Hepatocyte (in vitro differentiated cells): ENCODE measurements around the gene LRRC45. TPM values are rescaled to one million over a fixed set of nuclear protein-coding genes. Genes with fewer than 3 reads are reported as not detected.

Source experiments
- DNase-seq: peaks from one replicate; pipeline ENCODE4 v3.0.0-alpha.2; 2016; ENCODE audit warnings: low spot score
- H2AFZ ChIP-seq: fragments of 200-600 bp; sonication (generic); 2 replicates; pipeline ENCODE4 v1.6.0; 2016; ENCODE audit warnings: antibody characterized with exemption, mild to moderate bottlenecking
- H3K27ac ChIP-seq: fragments of 200-600 bp; sonication (generic); 2 replicates; pipeline ENCODE4 v1.5.1; 2016; ENCODE audit warnings: mild to moderate bottlenecking
- H3K27me3 ChIP-seq: fragments of 200-600 bp; sonication (generic); 2 replicates; pipeline ENCODE4 v1.6.1; 2016
- H3K36me3 ChIP-seq: fragments of 200-600 bp; sonication (generic); replicated peaks from 2 replicates; pipeline ENCODE4 v1.5.1; 2016; ENCODE audit warnings: low read depth; ENCODE audit not compliant: insufficient read depth
- H3K4me1 ChIP-seq: fragments of 200-600 bp; sonication (generic); 2 replicates; pipeline ENCODE4 v1.5.1; 2016; ENCODE audit warnings: mild to moderate bottlenecking, moderate library complexity; ENCODE audit not compliant: insufficient read depth
- H3K4me2 ChIP-seq: fragments of 200-600 bp; sonication (generic); 2 replicates; pipeline ENCODE4 v1.6.0; 2016
- H3K4me3 ChIP-seq: fragments of 200-600 bp; sonication (generic); 2 replicates; pipeline ENCODE4 v1.5.1; 2016; ENCODE audit warnings: mild to moderate bottlenecking
- H3K79me2 ChIP-seq: fragments of 200-600 bp; sonication (generic); 2 replicates; pipeline ENCODE4 v1.6.0; 2017; ENCODE audit warnings: mild to moderate bottlenecking
- H3K9me2 ChIP-seq: fragments of 200-600 bp; sonication (generic); replicated peaks from 2 replicates; pipeline ENCODE4 v1.6.0; 2017; ENCODE audit warnings: mild to moderate bottlenecking; ENCODE audit not compliant: insufficient read depth
- H3K9me3 ChIP-seq: fragments of 200-600 bp; sonication (generic); 2 replicates; pipeline ENCODE4 v1.5.1; 2016; ENCODE audit warnings: low read depth, mild to moderate bottlenecking
- H4K20me1 ChIP-seq: fragments of 200-600 bp; sonication (generic); 2 replicates; pipeline ENCODE4 v1.6.0; 2016; ENCODE audit warnings: mild to moderate bottlenecking; ENCODE audit not compliant: insufficient read depth, poor library complexity, severe bottlenecking
- EZH2 ChIP-seq: fragments of 200-600 bp; sonication (generic); IDR thresholded peaks from 2 replicates; pipeline ENCODE4 v1.6.1; 2016; ENCODE audit warnings: antibody characterized with exemption, mild to moderate bottlenecking, borderline replicate concordance
- EZH2phosphoT487 ChIP-seq: fragments of 200-600 bp; sonication (generic); IDR thresholded peaks from one replicate; pipeline ENCODE4 v1.6.1; 2018; ENCODE audit warnings: antibody characterized with exemption, mild to moderate bottlenecking, low read depth, moderate library complexity; ENCODE audit not compliant: unreplicated experiment, severe bottlenecking
- WGBS: methylation state at CpG from one replicate; pipeline ENCODE4 v1.1.6; 2016; ENCODE audit warnings: low lambda C conversion rate; ENCODE audit errors: missing lambda C conversion rate; 5-methylcytosine and 5-hydroxymethylcytosine counted together
- polyA plus RNA-seq: library from polyadenylated mRNA; unstranded; fragments of >200 nt; fragmentation: Nextera tagmentation; extraction: Ambion mirVana; gene quantifications from 2 replicates; pipeline ENCODE4 v1.2.1, GENCODE V29; 2016
- total RNA-seq: library from RNA; depleted of rRNA; stranded (reverse); fragments of >200 nt; gene quantifications from 2 replicates; pipeline ENCODE4 v1.2.3, GENCODE V29; 2014
- TF ChIP-seq, protein P1 (sequence below): fragments of 200-600 bp; sonication (generic); IDR thresholded peaks from 2 replicates; pipeline ENCODE4 v1.5.1; 2016; ENCODE audit warnings: antibody characterized with exemption, mild to moderate bottlenecking; ENCODE audit not compliant: poor library complexity

LRRC45 gene
- total and polyA plus RNA-seq, 2 experiments from 2014 or later, result 12.8 to 14.7 TPM

DNA sequence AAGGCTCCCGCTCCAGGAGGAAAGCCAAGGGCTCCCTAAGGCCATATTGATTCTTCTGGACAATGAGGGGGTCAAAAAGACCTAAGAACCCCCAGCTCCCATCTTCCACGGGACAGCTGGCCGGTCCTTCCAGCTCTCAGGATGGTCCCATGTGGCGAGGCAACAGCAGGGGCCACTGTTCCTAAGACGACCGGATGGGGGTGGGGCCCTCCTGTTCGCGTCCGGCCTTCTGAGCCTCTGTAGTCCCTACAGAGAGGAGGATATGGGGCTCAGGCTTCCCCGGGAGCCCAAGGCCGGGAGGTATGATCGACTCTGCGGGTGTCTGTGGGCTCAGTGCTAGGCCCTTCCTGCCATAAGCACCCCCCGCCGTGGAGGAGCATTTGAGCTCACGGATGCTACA is 20.4 kb downstream of the LRRC45 start:
- no peaks in the 10 kb centered on the region for H3K27me3 ChIP-seq
- H4K20me1 ChIP-seq, result no peaks in the 10 kb centered on the region
- no peak overlapping the region for H2AFZ ChIP-seq
- no peaks in the 10 kb centered on the region for H3K79me2 ChIP-seq
- H3K27ac ChIP-seq, result no peak overlapping the region
- no peaks in the 10 kb centered on the region for H3K9me3 ChIP-seq
- H3K4me3 ChIP-seq, result no peak overlapping the region
- H3K36me3 ChIP-seq, result no peaks in the 10 kb centered on the region
- no peaks in the 10 kb centered on the region for H3K4me1 ChIP-seq
- no peak overlapping the region for H3K4me2 ChIP-seq
- TF ChIP-seq, protein P1, sequence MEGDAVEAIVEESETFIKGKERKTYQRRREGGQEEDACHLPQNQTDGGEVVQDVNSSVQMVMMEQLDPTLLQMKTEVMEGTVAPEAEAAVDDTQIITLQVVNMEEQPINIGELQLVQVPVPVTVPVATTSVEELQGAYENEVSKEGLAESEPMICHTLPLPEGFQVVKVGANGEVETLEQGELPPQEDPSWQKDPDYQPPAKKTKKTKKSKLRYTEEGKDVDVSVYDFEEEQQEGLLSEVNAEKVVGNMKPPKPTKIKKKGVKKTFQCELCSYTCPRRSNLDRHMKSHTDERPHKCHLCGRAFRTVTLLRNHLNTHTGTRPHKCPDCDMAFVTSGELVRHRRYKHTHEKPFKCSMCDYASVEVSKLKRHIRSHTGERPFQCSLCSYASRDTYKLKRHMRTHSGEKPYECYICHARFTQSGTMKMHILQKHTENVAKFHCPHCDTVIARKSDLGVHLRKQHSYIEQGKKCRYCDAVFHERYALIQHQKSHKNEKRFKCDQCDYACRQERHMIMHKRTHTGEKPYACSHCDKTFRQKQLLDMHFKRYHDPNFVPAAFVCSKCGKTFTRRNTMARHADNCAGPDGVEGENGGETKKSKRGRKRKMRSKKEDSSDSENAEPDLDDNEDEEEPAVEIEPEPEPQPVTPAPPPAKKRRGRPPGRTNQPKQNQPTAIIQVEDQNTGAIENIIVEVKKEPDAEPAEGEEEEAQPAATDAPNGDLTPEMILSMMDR, result no peak
- TF ChIP-seq EZH2phosphoT487 (no peak), EZH2 (no peak)
- 78% methylated on average over 16 of the region's 16 CpGs for WGBS
- H3K9me2 ChIP-seq, result no peaks in the 10 kb centered on the region
- DNase-seq, result no peak

DNA sequence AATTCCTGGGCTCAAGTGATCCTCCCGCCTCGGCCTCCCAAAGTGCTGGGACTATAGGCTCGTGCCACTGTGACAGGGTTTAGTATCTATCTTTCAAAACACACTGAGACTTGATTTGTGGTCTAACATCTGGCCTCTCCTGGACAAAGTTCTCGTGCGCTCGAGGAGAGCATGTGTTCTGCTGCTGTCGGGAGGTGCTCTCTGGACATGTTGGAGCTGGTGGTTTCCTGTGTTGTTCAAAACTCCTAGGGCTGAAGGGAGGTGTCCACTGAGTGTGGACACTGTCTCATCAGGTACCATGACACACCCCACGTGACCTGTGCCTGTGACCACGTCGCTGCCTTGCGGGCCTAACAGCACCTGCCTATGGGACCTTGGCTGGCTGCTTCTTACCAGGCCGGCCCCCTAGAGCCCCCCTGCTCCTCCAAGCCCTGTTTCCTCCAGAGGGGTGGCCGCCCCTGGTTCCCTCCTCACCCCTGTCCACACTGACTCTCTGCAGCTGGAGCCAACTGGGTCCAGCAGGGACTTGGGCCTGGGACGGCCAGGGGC is 22.9 kb downstream of the LRRC45 start:
- Histone ChIP-seq H4K20me1 (no peaks in the 10 kb centered on the region), H3K9me2 (no peaks in the 10 kb centered on the region), H2AFZ (no peak overlapping the region), H3K9me3 (no peaks in the 10 kb centered on the region), H3K79me2 (peaks cover 10% of the 10 kb centered on the region), H3K27me3 (no peaks in the 10 kb centered on the region), H3K4me2 (no peak overlapping the region), H3K4me3 (no peak overlapping the region), H3K36me3 (no peaks in the 10 kb centered on the region), H3K27ac (no peak overlapping the region), H3K4me1 (peaks cover 9% of the 10 kb centered on the region)
- TF ChIP-seq EZH2, result no peak
- TF ChIP-seq, protein P1, result no peak
- TF ChIP-seq EZH2phosphoT487, result no peak
- DNase-seq, result no peak
- WGBS, result 91% methylated on average over 14 of the region's 14 CpGs

GRCh38 chr17:82046903-82047302 is 23.8 kb downstream of the LRRC45 start:
- Histone ChIP-seq H3K9me2 (no peaks in the 10 kb centered on the region), H3K27ac (no peak overlapping the region), H3K4me3 (no peak overlapping the region), H3K9me3 (no peaks in the 10 kb centered on the region), H3K4me2 (no peak overlapping the region), H3K79me2 (peaks cover 13% of the 10 kb centered on the region), H3K4me1 (peaks cover 9% of the 10 kb centered on the region), H3K36me3 (no peaks in the 10 kb centered on the region), H3K27me3 (no peaks in the 10 kb centered on the region), H4K20me1 (no peaks in the 10 kb centered on the region), H2AFZ (no peak overlapping the region)
- DNase-seq, result no peak
- whole genome bisulfite sequencing, result 95% methylated on average over 21 of the region's 21 CpGs
- TF ChIP-seq, protein P1, result no peak
- TF ChIP-seq EZH2 (no peak), EZH2phosphoT487 (no peak)

- Histone ChIP-seq H3K36me3 (no peaks in the 10 kb centered on the region), H3K9me2 (no peaks in the 10 kb centered on the region), H3K4me1 (peaks cover 9% of the 10 kb centered on the region), H3K9me3 (no peaks in the 10 kb centered on the region), H3K27ac (no peak overlapping the region), H3K4me3 (no peak overlapping the region), H4K20me1 (peaks cover 1% of the 10 kb centered on the region), H3K79me2 (peaks cover 16% of the 10 kb centered on the region), H2AFZ (no peak overlapping the region), H3K4me2 (no peak overlapping the region), H3K27me3 (no peaks in the 10 kb centered on the region)
- TF ChIP-seq EZH2, result no peak
- TF ChIP-seq EZH2phosphoT487, result no peak
- TF ChIP-seq, protein P1, result no peak
- 92% methylated on average over 24 of the region's 24 CpGs for WGBS
- DNase-seq, result no peak
Measured at GRCh38 chr17:82047379-82047778, 24.3 kb downstream of the LRRC45 start.
